Measurements from ENCODE around the gene CTBP2. TPM values are rescaled to one million over a fixed set of nuclear protein-coding genes. Genes with fewer than 3 reads are reported as not detected.

The CTBP2 gene
- total and polyA plus RNA-seq, 2 of the 13 experiments (the other 11 are each of a cell fraction or from before 2014, with no cell fraction given) = 0.08 TPM; not detected in 1

DNA sequence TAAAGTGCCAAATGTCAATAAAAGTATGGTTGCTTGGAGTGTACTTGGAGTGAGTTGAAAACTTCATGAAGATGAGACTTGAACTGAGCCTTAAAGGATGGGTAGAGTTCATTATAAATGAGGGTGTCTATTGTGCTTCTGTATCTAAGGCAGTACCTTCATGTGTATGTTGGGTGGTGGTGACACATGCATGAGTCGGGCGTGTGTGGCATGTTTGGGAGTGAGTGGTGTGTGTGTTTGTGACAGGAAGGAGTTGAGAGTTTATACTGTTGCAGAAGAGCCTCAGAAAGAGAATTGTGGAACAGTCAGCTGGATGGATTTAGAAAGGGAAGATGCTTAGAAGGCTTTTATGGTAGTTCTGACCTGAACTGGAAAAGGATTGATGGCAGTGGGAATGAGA, 224.4 kb downstream of the CTBP2 start:
- BruUV-seq (replicated peaks) = no TSS peak
- no peak overlapping the region for H3K27ac ChIP-seq (ENCODE audit: extremely low read length, insufficient read depth, low read length)
- 92% methylated on average over 2 of the region's 2 CpGs for WGBS (ENCODE audit: low lambda C conversion rate)
- H3K36me3 ChIP-seq (replicated peaks in 1 of 2; ENCODE audit: control insufficient read depth in 1 of 2, insufficient read depth in 2 of 2, low read length in 2 of 2) = no peaks in the 10 kb centered on the region; a peak in 1 of 5 replicates
- ChIA-PET POLR2A (no interaction called here), CTCF (ENCODE audit: low intra/inter-chr PET ratio, low total read pairs) (no interaction called here)
- H3K4me2 ChIP-seq (ENCODE audit: low read depth, low read length) = no peak overlapping the region
- H3K9ac ChIP-seq (ENCODE audit: insufficient read depth, low read depth, low read length) = no peak overlapping the region
- no peak for DNase-seq (ENCODE audit: low spot score)
- peaks cover 68% of the 10 kb centered on the region for H4K20me1 ChIP-seq (ENCODE audit: insufficient read depth, low read length)
- H2AFZ ChIP-seq (ENCODE audit: low read length) = no peak overlapping the region
- in situ Hi-C loops (cut with HindIII; ENCODE audit: extremely low pct_ligation_motif_present, low pct_unique_long_range_greater_than_20kb) = no loop called here
- no peak for FAIRE-seq
- H3K4me3 ChIP-seq (replicated peaks in 1 of 3; ENCODE audit: insufficient read depth in 1 of 3, low read depth in 2 of 3, low read length in 3 of 3) = no peak overlapping the region
- TF ChIP-seq, protein P1, sequence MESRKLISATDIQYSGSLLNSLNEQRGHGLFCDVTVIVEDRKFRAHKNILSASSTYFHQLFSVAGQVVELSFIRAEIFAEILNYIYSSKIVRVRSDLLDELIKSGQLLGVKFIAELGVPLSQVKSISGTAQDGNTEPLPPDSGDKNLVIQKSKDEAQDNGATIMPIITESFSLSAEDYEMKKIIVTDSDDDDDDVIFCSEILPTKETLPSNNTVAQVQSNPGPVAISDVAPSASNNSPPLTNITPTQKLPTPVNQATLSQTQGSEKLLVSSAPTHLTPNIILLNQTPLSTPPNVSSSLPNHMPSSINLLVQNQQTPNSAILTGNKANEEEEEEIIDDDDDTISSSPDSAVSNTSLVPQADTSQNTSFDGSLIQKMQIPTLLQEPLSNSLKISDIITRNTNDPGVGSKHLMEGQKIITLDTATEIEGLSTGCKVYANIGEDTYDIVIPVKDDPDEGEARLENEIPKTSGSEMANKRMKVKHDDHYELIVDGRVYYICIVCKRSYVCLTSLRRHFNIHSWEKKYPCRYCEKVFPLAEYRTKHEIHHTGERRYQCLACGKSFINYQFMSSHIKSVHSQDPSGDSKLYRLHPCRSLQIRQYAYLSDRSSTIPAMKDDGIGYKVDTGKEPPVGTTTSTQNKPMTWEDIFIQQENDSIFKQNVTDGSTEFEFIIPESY (CRISPR knock-in tag; IDR thresholded peaks at IDR 0.05) = no peak
- TF ChIP-seq MATR3 (CRISPR knock-in tag; IDR thresholded peaks at IDR 0.05) (no peak), ZNF724P (CRISPR knock-in tag; IDR thresholded peaks at IDR 0.05; ENCODE audit: borderline replicate concordance) (no peak), ZC3H13 (CRISPR knock-in tag; IDR thresholded peaks at IDR 0.05) (no peak), ZNF703 (CRISPR knock-in tag; IDR thresholded peaks at IDR 0.05; ENCODE audit: borderline replicate concordance) (no peak), CBFB (CRISPR knock-in tag; IDR thresholded peaks at IDR 0.05) (no peak), ZNF672 (CRISPR knock-in tag; IDR thresholded peaks at IDR 0.05) (no peak), PITX1 (CRISPR knock-in tag; IDR thresholded peaks at IDR 0.05) (no peak), RXRB (CRISPR knock-in tag; IDR thresholded peaks at IDR 0.05; ENCODE audit: borderline replicate concordance) (no peak), ZNF761 (CRISPR knock-in tag; conservative IDR thresholded peaks at IDR 0.05) (no peak), KAT7 (CRISPR knock-in tag; IDR thresholded peaks at IDR 0.05; ENCODE audit: borderline replicate concordance) (no peak), DPF2 (CRISPR knock-in tag; IDR thresholded peaks at IDR 0.05; ENCODE audit: borderline replicate concordance, low read depth) (no peak), ZNF773 (CRISPR knock-in tag; IDR thresholded peaks at IDR 0.05; ENCODE audit: borderline replicate concordance) (no peak), RORA (CRISPR knock-in tag; IDR thresholded peaks at IDR 0.05) (no peak), ZNF225 (CRISPR knock-in tag; IDR thresholded peaks at IDR 0.05) (no peak), DMAP1 (CRISPR knock-in tag; IDR thresholded peaks at IDR 0.05) (no peak)
- TF ChIP-seq, protein P2, sequence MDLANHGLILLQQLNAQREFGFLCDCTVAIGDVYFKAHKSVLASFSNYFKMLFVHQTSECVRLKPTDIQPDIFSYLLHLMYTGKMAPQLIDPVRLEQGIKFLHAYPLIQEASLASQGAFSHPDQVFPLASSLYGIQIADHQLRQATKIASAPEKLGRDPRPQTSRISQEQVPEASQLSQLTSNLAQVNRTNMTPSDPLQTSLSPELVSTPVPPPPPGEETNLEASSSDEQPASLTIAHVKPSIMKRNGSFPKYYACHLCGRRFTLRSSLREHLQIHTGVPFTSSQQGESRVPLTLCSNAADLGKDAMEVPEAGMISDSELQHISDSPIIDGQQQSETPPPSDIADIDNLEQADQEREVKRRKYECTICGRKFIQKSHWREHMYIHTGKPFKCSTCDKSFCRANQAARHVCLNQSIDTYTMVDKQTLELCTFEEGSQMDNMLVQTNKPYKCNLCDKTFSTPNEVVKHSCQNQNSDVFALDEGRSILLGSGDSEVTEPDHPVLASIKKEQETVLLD (CRISPR knock-in tag; IDR thresholded peaks at IDR 0.05; ENCODE audit: low read depth) = no peak
- TF ChIP-seq, protein P3, sequence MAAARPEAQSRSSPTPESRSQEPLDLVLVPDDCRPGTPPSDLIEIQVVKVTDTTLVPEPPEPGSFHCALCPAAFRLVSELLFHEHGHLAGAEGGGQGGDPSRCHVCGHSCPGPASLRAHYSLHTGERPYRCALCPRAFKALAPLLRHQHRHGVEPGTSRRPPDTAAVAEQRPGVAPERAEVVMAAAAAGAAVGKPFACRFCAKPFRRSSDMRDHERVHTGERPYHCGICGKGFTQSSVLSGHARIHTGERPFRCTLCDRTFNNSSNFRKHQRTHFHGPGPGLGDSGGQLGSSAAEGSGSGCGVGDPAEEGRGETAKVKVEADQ (CRISPR knock-in tag; IDR thresholded peaks at IDR 0.05; ENCODE audit: borderline replicate concordance) = no peak
- H3K79me2 ChIP-seq (ENCODE audit: insufficient read depth, low read length) = peaks cover 90% of the 10 kb centered on the region
- H3K27me3 ChIP-seq (ENCODE audit: control insufficient read depth in 1 of 2, insufficient read depth in 2 of 2, low read length in 2 of 2) = no peaks in the 10 kb centered on the region
- intact Hi-C loops (cut with micrococcal nuclease; ENCODE audit: unreplicated experiment) = no loop called here
- ATAC-seq = no peak
- H3K4me1 ChIP-seq (ENCODE audit: insufficient read depth, low read length) = no peaks in the 10 kb centered on the region
- H3K9me3 ChIP-seq (ENCODE audit: low read length) = no peaks in the 10 kb centered on the region

All from HepG2 (cell line).